GM12878 (cell line): ENCODE measurements around the gene KCND2. TPM values are rescaled to one million over a fixed set of nuclear protein-coding genes. Genes with fewer than 3 reads are reported as not detected.

Experiments used
- ATAC-seq: fragments of 200-7000 bp; cut with Tn5 transposase; 3 replicates; pipeline ENCODE4 v1.9.1; 2020; ENCODE audit warnings: mild to moderate bottlenecking, moderate library complexity
- BruUV-seq: library from RNA; stranded (reverse); fragments of 400-500 nt; replicated peaks from 2 replicates; lab custom pipeline; 2021; lab: Mats Ljungman, UMichigan
- CTCF ChIA-PET: fragments of 300-600 bp; sonication (Branson Sonifier 250); formaldehyde crosslinking; extraction: SDS; loops from one replicate; lab custom pipeline; 2021; ENCODE audit warnings: inconsistent platforms; lab: Yijun Ruan, JAX
- POLR2A ChIA-PET: fragments of 350-600 bp; formaldehyde crosslinking; extraction: SDS; loops from one replicate; lab custom pipeline; 2021; ENCODE audit warnings: inconsistent platforms; lab: Charles Lee
- RAD21 ChIA-PET: fragments of 300-600 bp; sonication (Branson Sonifier 250); formaldehyde crosslinking; loops from one replicate; lab custom pipeline; 2023; ENCODE audit warnings: antibody characterized with exemption; ENCODE audit not compliant: unreplicated experiment; lab: Charles Lee
- SMC1A ChIA-PET: fragments of 300-600 bp; sonication (Branson Sonifier 250); formaldehyde crosslinking; loops from one replicate; lab custom pipeline; 2023; ENCODE audit not compliant: unreplicated experiment, uncharacterized antibody; lab: Charles Lee
- DNase-seq: peaks from one replicate; pipeline ENCODE4 v3.0.0-alpha.2; 2011; ENCODE audit warnings: low read depth, low spot score
- FAIRE-seq: peaks from 3 replicates; lab custom pipeline; 2011; peaks lifted over from hg19 to GRCh38; lab: Jason Lieb, UNC
- H2AFZ ChIP-seq: 2 replicates; pipeline ENCODE4 v1.6.0; 2011; ENCODE audit warnings: low read depth, low read length, control low read depth; ENCODE audit not compliant: control insufficient read depth
- H3K27ac ChIP-seq: 2 replicates; pipeline ENCODE4 v1.5.1; 2011; ENCODE audit warnings: control low read depth; ENCODE audit not compliant: control insufficient read depth, insufficient read depth
- H3K27me3 ChIP-seq, 2 experiments: replicated peaks in 1 of 2; 2 replicates each; pipeline versions ENCODE4 v1.6.0 to v1.6.1; 2011; ENCODE audit warnings: low read length in 1 of 2; ENCODE audit not compliant: control insufficient read depth in 2 of 2, insufficient read depth in 2 of 2
- H3K36me3 ChIP-seq, 2 experiments: 2 replicates each; pipeline ENCODE4 v1.5.1; 2011; ENCODE audit warnings: low read length in 1 of 2; ENCODE audit not compliant: control insufficient read depth in 2 of 2, insufficient read depth in 2 of 2
- H3K4me1 ChIP-seq: 2 replicates; pipeline ENCODE4 v1.6.1; 2011; ENCODE audit warnings: mild to moderate bottlenecking, low read length, moderate library complexity, mixed read lengths; ENCODE audit not compliant: control insufficient read depth, insufficient read depth
- H3K4me2 ChIP-seq: 2 replicates; pipeline ENCODE4 v1.6.0; 2011; ENCODE audit warnings: control low read depth; ENCODE audit not compliant: control insufficient read depth, insufficient read depth
- H3K4me3 ChIP-seq: fragments of 200-600 bp; sonication (generic); 2 replicates; pipeline ENCODE4 v1.5.1; 2016
- H3K79me2 ChIP-seq: 2 replicates; pipeline ENCODE4 v1.6.0; 2011; ENCODE audit warnings: low read length; ENCODE audit not compliant: control insufficient read depth, insufficient read depth
- H3K9ac ChIP-seq: 2 replicates; pipeline ENCODE4 v1.8.0; 2011; ENCODE audit warnings: low read length, control low read depth, mixed read lengths; ENCODE audit not compliant: control insufficient read depth, insufficient read depth
- H3K9me3 ChIP-seq: replicated peaks from 3 replicates; pipeline ENCODE4 v1.5.1; 2011; ENCODE audit warnings: mild to moderate bottlenecking, low read length; ENCODE audit not compliant: control insufficient read depth, insufficient read depth
- H4K20me1 ChIP-seq: 2 replicates; pipeline ENCODE4 v1.6.0; 2011; ENCODE audit not compliant: control insufficient read depth, insufficient read depth
- CUX1 ChIP-seq: IDR thresholded peaks from 2 replicates; pipeline ENCODE4 v1.6.1; 2012; ENCODE audit warnings: improper control_type of control experiment, low read depth, low read length; ENCODE audit not compliant: insufficient replicate concordance
- FOXK2 ChIP-seq: fragments of 450-650 bp; IDR thresholded peaks from 2 replicates; pipeline ENCODE4 v1.6.1; 2017; ENCODE audit warnings: mild to moderate bottlenecking, moderate library complexity
- FOXM1 ChIP-seq: IDR thresholded peaks from 2 replicates; pipeline ENCODE4 v1.6.1; 2012; ENCODE audit warnings: low read depth, mild to moderate bottlenecking, inconsistent platforms, low read length, moderate library complexity
- MTA3 ChIP-seq: IDR thresholded peaks from 2 replicates; pipeline ENCODE4 v1.6.1; 2012; ENCODE audit warnings: low read length, inconsistent platforms, borderline replicate concordance
- PAX8 ChIP-seq: fragments of 450-650 bp; IDR thresholded peaks from 2 replicates; pipeline ENCODE4 v1.6.1; 2017; ENCODE audit warnings: mild to moderate bottlenecking, moderate library complexity
- RFX5 ChIP-seq: IDR thresholded peaks from 2 replicates; pipeline ENCODE4 v1.6.1; 2011; ENCODE audit warnings: low read depth, low read length, improper control_type of control experiment
- SIX5 ChIP-seq: IDR thresholded peaks from 2 replicates; pipeline ENCODE4 v1.6.1; 2011; ENCODE audit warnings: mild to moderate bottlenecking, low read depth, low read length, moderate library complexity; ENCODE audit not compliant: severe bottlenecking
- SMAD1 ChIP-seq: fragments of 450-650 bp; IDR thresholded peaks from 2 replicates; pipeline ENCODE4 v1.6.1; 2018; ENCODE audit warnings: mild to moderate bottlenecking, low read depth; ENCODE audit not compliant: partially characterized antibody
- ZBTB11 ChIP-seq: fragments of 450-650 bp; formaldehyde crosslinking; IDR thresholded peaks from 2 replicates; pipeline ENCODE4 v1.5.0; 2022; ENCODE audit warnings: mild to moderate bottlenecking, missing genetic modification characterization
- in situ Hi-C: fragments of 300-500 bp; cut with MboI; formaldehyde crosslinking; loops from 9 replicates; pipeline ENCODE4 v1.14.3; 2018; ENCODE audit warnings: mixed read lengths
- intact Hi-C: fragments of 100-400 bp; cut with micrococcal nuclease; formaldehyde crosslinking; loops from one replicate; pipeline ENCODE4 v1.14.2; 2022; ENCODE audit not compliant: unreplicated experiment
- polyA plus RNA-seq, 11 experiments: library from polyadenylated mRNA; depleted of rRNA in 4 of 11; unstranded in 6 of 11; stranded (reverse) in 5 of 11; fragments of >200 nt; fragmentation: Nextera tagmentation in 4 of 11; fragmentation: Illumina TruSeq in 1 of 11; extraction: Ambion mirVana in 4 of 11; extraction: Trizol in 1 of 11; gene quantifications; 1 replicate in 1 of 11; 2 replicates in 10 of 11; pipeline versions ENCODE4 v1.2.1 to v1.2.3, GENCODE V29; 2011 to 2016; ENCODE audit warnings: inconsistent platforms in 2 of 11, missing spikeins in 2 of 11, low read depth in 1 of 11
- total RNA-seq, 4 experiments: library from RNA; depleted of rRNA in 3 of 4; stranded (reverse); fragments of >200 nt in 3 of 4; fragmentation: Illumina TruSeq in 1 of 4; extraction: Trizol in 1 of 4; gene quantifications; 2 replicates each; pipeline versions ENCODE4 v1.2.1 to v1.2.3, GENCODE V29; 2013 to 2021
- TF ChIP-seq, protein P1 (sequence below): fragments of 450-650 bp; IDR thresholded peaks from 2 replicates; pipeline ENCODE4 v1.6.1; 2017; ENCODE audit warnings: low read depth, mild to moderate bottlenecking, moderate library complexity
- TF ChIP-seq, protein P2 (sequence below): fragments of 450-650 bp; IDR thresholded peaks from 2 replicates; pipeline ENCODE4 v1.6.1; 2017; ENCODE audit warnings: borderline replicate concordance

The KCND2 gene
- total and polyA plus RNA-seq, 10 of the 15 experiments (the other 5 are each of a cell fraction or from before 2014, with no cell fraction given): 3.6 to 22.3 (median 6.3) TPM

DNA sequence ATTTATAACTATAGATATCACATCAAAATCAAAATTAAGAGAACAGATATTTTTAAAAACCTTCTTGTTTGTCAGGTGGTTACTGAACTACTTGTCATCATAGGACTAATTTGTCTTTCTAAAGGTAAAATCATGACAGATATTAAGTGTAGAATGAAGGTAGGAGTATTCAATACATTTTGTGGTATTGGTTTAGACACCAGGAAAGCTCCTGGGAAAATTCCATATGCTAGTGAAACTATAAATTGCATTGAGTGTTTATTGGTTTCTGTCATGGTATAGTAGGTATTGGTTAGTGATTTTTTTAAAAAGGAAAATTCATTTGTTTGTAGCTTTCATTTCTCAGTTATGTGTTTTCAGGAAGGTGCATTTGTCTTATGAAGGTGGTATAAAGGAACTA, 132.7 kb downstream of the KCND2 start:
- Histone ChIP-seq H3K4me2 (peak overlapping the region; percentile 62), H3K9ac (no peak overlapping the region), H3K27ac (peak overlapping the region; percentile 71), H4K20me1 (no peaks in the 10 kb centered on the region), H3K4me3 (no peak overlapping the region), H3K36me3 (peaks cover 0 to 10% of the 10 kb centered on the region in 2 experiments; a peak in 2 of 4 replicates), H2AFZ (no peak overlapping the region; the same call in 1 of the 2 replicates), H3K27me3 (no peaks in the 10 kb centered on the region), H3K9me3 (peaks cover 11% of the 10 kb centered on the region), H3K79me2 (peaks cover 49% of the 10 kb centered on the region), H3K4me1 (peaks cover 41% of the 10 kb centered on the region)
- ChIA-PET CTCF (interaction anchor here (0.7 to 2.1 kb wide), 6 partner anchors 9 to 149 kb away, joined by 3 to 10 read pairs (median 4); no protein-coding TSS in a partner anchor), SMC1A (interaction anchor here (0.8 to 14.8 kb wide), 12 partner anchors 9 to 470 kb away, joined by 3 to 305 read pairs (median 3); partner anchors contain the start of gene KCND2), POLR2A (interaction anchor here (0.9 to 3.9 kb wide), 8 partner anchors 10 to 132 kb away, joined by 3 to 25 read pairs (median 6); no protein-coding TSS in a partner anchor), RAD21 (interaction anchor here (1.0 to 5.0 kb wide), 7 partner anchors 9 to 132 kb away, joined by 3 to 32 read pairs (median 10); partner anchors contain the start of gene KCND2)
- FAIRE-seq: no peak
- in situ Hi-C loops (loop anchor here (25.0 kb wide), 1 partner anchor 982 kb away; the partner anchor contains the start of gene FAM3C), intact Hi-C loops (loop anchor here (5.0 kb wide), 2 partner anchors 73 to 547 kb away; partner anchors contain the start of gene ING3)
- no TSS peak for BruUV-seq
- no peak for ATAC-seq
- DNase-seq: no peak
- no peak for TF ChIP-seq RFX5
- TF ChIP-seq, protein P1, sequence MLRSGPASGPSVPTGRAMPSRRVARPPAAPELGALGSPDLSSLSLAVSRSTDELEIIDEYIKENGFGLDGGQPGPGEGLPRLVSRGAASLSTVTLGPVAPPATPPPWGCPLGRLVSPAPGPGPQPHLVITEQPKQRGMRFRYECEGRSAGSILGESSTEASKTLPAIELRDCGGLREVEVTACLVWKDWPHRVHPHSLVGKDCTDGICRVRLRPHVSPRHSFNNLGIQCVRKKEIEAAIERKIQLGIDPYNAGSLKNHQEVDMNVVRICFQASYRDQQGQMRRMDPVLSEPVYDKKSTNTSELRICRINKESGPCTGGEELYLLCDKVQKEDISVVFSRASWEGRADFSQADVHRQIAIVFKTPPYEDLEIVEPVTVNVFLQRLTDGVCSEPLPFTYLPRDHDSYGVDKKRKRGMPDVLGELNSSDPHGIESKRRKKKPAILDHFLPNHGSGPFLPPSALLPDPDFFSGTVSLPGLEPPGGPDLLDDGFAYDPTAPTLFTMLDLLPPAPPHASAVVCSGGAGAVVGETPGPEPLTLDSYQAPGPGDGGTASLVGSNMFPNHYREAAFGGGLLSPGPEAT: peak; percentile 58; the same call in 1 of the 2 replicates
- TF ChIP-seq SMAD1: peak; percentile 29
- TF ChIP-seq PAX8: no peak
- TF ChIP-seq ZBTB11 (CRISPR knock-in tag): no peak
- TF ChIP-seq, protein P2, sequence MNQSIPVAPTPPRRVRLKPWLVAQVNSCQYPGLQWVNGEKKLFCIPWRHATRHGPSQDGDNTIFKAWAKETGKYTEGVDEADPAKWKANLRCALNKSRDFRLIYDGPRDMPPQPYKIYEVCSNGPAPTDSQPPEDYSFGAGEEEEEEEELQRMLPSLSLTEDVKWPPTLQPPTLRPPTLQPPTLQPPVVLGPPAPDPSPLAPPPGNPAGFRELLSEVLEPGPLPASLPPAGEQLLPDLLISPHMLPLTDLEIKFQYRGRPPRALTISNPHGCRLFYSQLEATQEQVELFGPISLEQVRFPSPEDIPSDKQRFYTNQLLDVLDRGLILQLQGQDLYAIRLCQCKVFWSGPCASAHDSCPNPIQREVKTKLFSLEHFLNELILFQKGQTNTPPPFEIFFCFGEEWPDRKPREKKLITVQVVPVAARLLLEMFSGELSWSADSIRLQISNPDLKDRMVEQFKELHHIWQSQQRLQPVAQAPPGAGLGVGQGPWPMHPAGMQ: no peak
- TF ChIP-seq FOXK2: no peak
- no peak for TF ChIP-seq FOXM1
- peak; percentile 76 for TF ChIP-seq CUX1
- TF ChIP-seq MTA3: no peak
- no peak for TF ChIP-seq SIX5
